B cell (primary cell): Measurements from ENCODE around the gene ALMS1. TPM values are rescaled to one million over a fixed set of nuclear protein-coding genes. Genes with fewer than 3 reads are reported as not detected.

Source experiments
- ATAC-seq: fragments of 200-7000 bp; cut with Tn5 transposase; one replicate; pipeline ENCODE4 v1.10.0; 2021; ENCODE audit warnings: low read depth, mild to moderate bottlenecking, moderate number of reproducible peaks, moderate library complexity
- CTCF ChIA-PET: fragments of 350-600 bp; sonication (Branson Sonifier 250); formaldehyde crosslinking; loops from one replicate; lab custom pipeline; 2021; ENCODE audit warnings: antibody characterized with exemption, inconsistent platforms; lab: Charles Lee
- POLR2A ChIA-PET: fragments of 350-600 bp; sonication (Branson Sonifier 250); formaldehyde crosslinking; loops from one replicate; lab custom pipeline; 2021; ENCODE audit warnings: antibody characterized with exemption; lab: Charles Lee
- DNase-seq: peaks from one replicate; pipeline ENCODE4 v3.0.0; 2013
- H2AFZ ChIP-seq: 2 replicates; pipeline ENCODE4 v1.6.1; 2012; ENCODE audit warnings: mild to moderate bottlenecking, low read depth, low read length; ENCODE audit not compliant: insufficient read depth, poor library complexity, severe bottlenecking
- H3K27ac ChIP-seq, 2 donors: 1 replicate in 1 of 2; 2 replicates in 1 of 2; pipeline ENCODE4 v1.5.1; 2012 to 2013; ENCODE audit warnings: low read length in 2 of 2, mild to moderate bottlenecking in 2 of 2, moderate library complexity in 1 of 2
- H3K27me3 ChIP-seq, 4 experiments: fragments of 200-600 bp in 1 of 4; sonication (generic) in 1 of 4; replicated peaks in 1 of 4; 1 replicate in 2 of 4; 2 replicates in 2 of 4; pipeline versions ENCODE4 v1.6.1 to v1.7.0; 2013 to 2016; ENCODE audit warnings: low read length in 3 of 4, mild to moderate bottlenecking in 2 of 4, mixed read lengths in 1 of 4, moderate library complexity in 1 of 4; ENCODE audit not compliant: insufficient read depth in 4 of 4, control insufficient read depth in 3 of 4; ENCODE audit errors: control extremely low read depth in 1 of 4
- H3K36me3 ChIP-seq, 2 experiments: replicated peaks in 1 of 2; 1 replicate in 1 of 2; 2 replicates in 1 of 2; pipeline versions ENCODE4 v1.6.1 to v1.7.1; 2013; ENCODE audit warnings: low read length in 1 of 2; ENCODE audit not compliant: insufficient read depth in 2 of 2, control insufficient read depth in 1 of 2; ENCODE audit errors: control extremely low read depth in 1 of 2, extremely low read depth in 1 of 2
- H3K4me1 ChIP-seq, 2 donors: fragments of 200-600 bp in 1 of 2; sonication (generic) in 1 of 2; 1 replicate in 1 of 2; 2 replicates in 1 of 2; pipeline versions ENCODE4 v1.5.1 to v1.6.1; 2013 to 2017; ENCODE audit warnings: low read length in 2 of 2; ENCODE audit not compliant: control insufficient read depth in 2 of 2, insufficient read depth in 2 of 2
- H3K4me2 ChIP-seq: replicated peaks from 2 replicates; pipeline ENCODE3; 2012; ENCODE audit warnings: mild to moderate bottlenecking, low read depth, low read length; ENCODE audit not compliant: poor library complexity, severe bottlenecking
- H3K4me3 ChIP-seq, 5 experiments: fragments of 200-600 bp in 1 of 5; sonication (generic) in 1 of 5; 1 replicate in 3 of 5; 2 replicates in 2 of 5; pipeline versions ENCODE4 v1.5.1 to v1.7.0; 2011 to 2016; ENCODE audit warnings: low read length in 4 of 5, mild to moderate bottlenecking in 4 of 5, low read depth in 2 of 5, control low read depth in 1 of 5, moderate library complexity in 1 of 5; ENCODE audit not compliant: insufficient read depth in 1 of 5; ENCODE audit errors: control extremely low read depth in 1 of 5, extremely low read depth in 1 of 5
- H3K79me2 ChIP-seq: fragments of 200-600 bp; sonication (generic); one replicate; pipeline ENCODE4 v1.6.0; 2016; ENCODE audit warnings: low read length; ENCODE audit not compliant: control insufficient read depth, insufficient read depth
- H3K9ac ChIP-seq: fragments of 200-600 bp; sonication (generic); 2 replicates; pipeline ENCODE4 v1.6.1; 2017; ENCODE audit warnings: mild to moderate bottlenecking, low read length, moderate library complexity
- H3K9me3 ChIP-seq, 3 donors: one replicate each; pipeline versions ENCODE4 v1.6.1 to v1.7.1; 2013; ENCODE audit warnings: low read length in 2 of 3; ENCODE audit not compliant: control insufficient read depth in 2 of 3, insufficient read depth in 1 of 3; ENCODE audit errors: control extremely low read depth in 1 of 3
- H4K20me1 ChIP-seq: 2 replicates; pipeline ENCODE4 v1.6.0; 2012; ENCODE audit warnings: mild to moderate bottlenecking, low read length; ENCODE audit not compliant: insufficient read depth, control insufficient read depth, poor library complexity, severe bottlenecking
- H3K27ac Mint-ChIP-seq: one replicate; pipeline ENCODE4 v1.8.0; 2021; ENCODE audit warnings: mixed read lengths
- H3K27me3 Mint-ChIP-seq: one replicate; pipeline ENCODE4 v1.8.0; 2021; ENCODE audit warnings: mixed read lengths
- H3K4me1 Mint-ChIP-seq: one replicate; pipeline ENCODE4 v1.8.0; 2021; ENCODE audit warnings: mixed read lengths
- H3K4me3 Mint-ChIP-seq: one replicate; pipeline ENCODE4 v1.8.0; 2021; ENCODE audit warnings: mixed read lengths
- H3K9me3 Mint-ChIP-seq: one replicate; pipeline ENCODE4 v1.8.0; 2022; ENCODE audit warnings: mixed read lengths; ENCODE audit not compliant: insufficient read depth
- CTCF ChIP-seq: fragments of 200-600 bp; IDR thresholded peaks from one replicate; pipeline ENCODE4 v1.8.0; 2022; ENCODE audit warnings: antibody characterized with exemption, mild to moderate bottlenecking
- EZH2 ChIP-seq: IDR thresholded peaks from 2 replicates; pipeline ENCODE4 v1.6.1; 2012; ENCODE audit warnings: borderline replicate concordance, low read depth, mild to moderate bottlenecking, moderate library complexity, low read length; ENCODE audit not compliant: insufficient read depth, poor library complexity, severe bottlenecking
- WGBS: methylation state at CpG from one replicate; pipeline ENCODE4 v1.1.5; 2013; ENCODE audit warnings: missing lambda C conversion rate; ENCODE audit not compliant: insufficient coverage; 5-methylcytosine and 5-hydroxymethylcytosine counted together
- intact Hi-C: fragments of 100-400 bp; cut with micrococcal nuclease; formaldehyde crosslinking; loops from one replicate; pipeline ENCODE4 v1.10.0; 2022
- polyA plus RNA-seq: library from polyadenylated mRNA; depleted of rRNA; stranded (reverse); fragments of >200 nt; gene quantifications from 2 replicates; pipeline ENCODE4 v1.2.3, GENCODE V29; 2012
- total RNA-seq, 2 donors: library from RNA; stranded (reverse); fragments of 120-200 nt in 1 of 2; gene quantifications; 1 replicate in 1 of 2; 2 replicates in 1 of 2; pipeline versions ENCODE4 v1.2.3 to v1.2.4, GENCODE V29; 2013 to 2022

ALMS1 gene
- total and polyA plus RNA-seq, 2 donors (not counting 1 experiment from before 2014, with no cell fraction given): 4.8 to 32.1 TPM

- Histone ChIP-seq H3K4me1 (no peaks in the 10 kb centered on the region), H3K4me3 (no peak overlapping the region), H3K9me3 (peaks cover 0 to 19% (median 5%) of the 10 kb centered on the region in 3 donors), H3K27ac (no peak overlapping the region), H3K27me3 (no peaks in the 10 kb centered on the region), H2AFZ (no peak overlapping the region), H3K36me3 (peaks cover 0 to 18% of the 10 kb centered on the region in 2 experiments), H4K20me1 (no peaks in the 10 kb centered on the region), H3K4me2 (no peak overlapping the region), H3K79me2 (no peaks in the 10 kb centered on the region), H3K9ac (no peak overlapping the region)
- TF ChIP-seq CTCF: no peak
- no peak for TF ChIP-seq EZH2
- POLR2A ChIA-PET: no interaction called here
- H3K4me3 Mint-ChIP-seq: no peak overlapping the region
- DNase-seq (no peak), ATAC-seq (no peak)
- no peak overlapping the region for H3K27ac Mint-ChIP-seq
- H3K9me3 Mint-ChIP-seq: peaks cover 2% of the 10 kb centered on the region
- H3K4me1 Mint-ChIP-seq: no peaks in the 10 kb centered on the region
- CTCF ChIA-PET: no interaction called here
- WGBS: 98% methylated on average over 8 of the region's 8 CpGs
- H3K27me3 Mint-ChIP-seq: no peaks in the 10 kb centered on the region
- intact Hi-C loops: no loop called here
Observed at GRCh38 chr2:73487112-73487657, 101.5 kb downstream of the ALMS1 start.

GRCh38 chr2:73488079-73488478 is 102.4 kb downstream of the ALMS1 start:
- H3K27me3 Mint-ChIP-seq: no peaks in the 10 kb centered on the region
- CTCF ChIA-PET: no interaction called here
- ATAC-seq: no peak
- Histone ChIP-seq H3K4me1 (no peaks in the 10 kb centered on the region), H3K79me2 (no peaks in the 10 kb centered on the region), H3K9me3 (peaks cover 0 to 19% (median 5%) of the 10 kb centered on the region in 3 donors), H3K9ac (no peak overlapping the region), H3K27me3 (no peaks in the 10 kb centered on the region), H3K27ac (no peak overlapping the region), H4K20me1 (no peaks in the 10 kb centered on the region), H3K4me2 (no peak overlapping the region), H2AFZ (no peak overlapping the region), H3K4me3 (no peak overlapping the region), H3K36me3 (peaks cover 0 to 18% of the 10 kb centered on the region in 2 experiments)
- TF ChIP-seq EZH2 (no peak), CTCF (no peak)
- POLR2A ChIA-PET: no interaction called here
- WGBS: 98% methylated on average over 7 of the region's 7 CpGs
- H3K27ac Mint-ChIP-seq: no peak overlapping the region
- no peak for DNase-seq
- H3K4me3 Mint-ChIP-seq: no peak overlapping the region
- H3K9me3 Mint-ChIP-seq: peaks cover 2% of the 10 kb centered on the region
- intact Hi-C loops: no loop called here
- no peaks in the 10 kb centered on the region for H3K4me1 Mint-ChIP-seq
